HCT116 (cell line): Measurements from ENCODE around the gene CAB39. TPM values are rescaled to one million over a fixed set of nuclear protein-coding genes. Genes with fewer than 3 reads are reported as not detected.
A peak's percentile ranks its signal among the peaks of the same experiment; 100 is the strongest.

Source experiments
- ATAC-seq: fragments of 200-7000 bp; cut with Tn5 transposase; 2 replicates; pipeline ENCODE4 v1.9.1; 2020; ENCODE audit warnings: mild to moderate bottlenecking, moderate library complexity
- BruUV-seq: library from RNA; stranded (reverse); fragments of 400-500 nt; replicated peaks from 2 replicates; lab custom pipeline; 2021; lab: Mats Ljungman, UMichigan
- CTCF ChIA-PET: fragments of 300-600 bp; sonication (Branson Sonifier 250); formaldehyde crosslinking; loops from one replicate; lab custom pipeline; 2021; ENCODE audit warnings: antibody characterized with exemption; lab: Charles Lee
- POLR2A ChIA-PET: fragments of 300-600, 350-600 bp; sonication (Branson Sonifier 250); formaldehyde crosslinking; loops from one replicate; lab custom pipeline; 2021; ENCODE audit warnings: antibody characterized with exemption; lab: Charles Lee
- RAD21 ChIA-PET, 2 experiments: fragments of 300-600 bp; sonication (Branson Sonifier 250); formaldehyde crosslinking; loops; one replicate each; lab custom pipeline; 2023; ENCODE audit warnings: low total read pairs in 2 of 2; ENCODE audit not compliant: uncharacterized antibody in 2 of 2, unreplicated experiment in 2 of 2, low non-redundant PET in 1 of 2; lab: Charles Lee
- DNase-seq: peaks from one replicate; pipeline ENCODE4 v3.0.0-alpha.2; 2010; ENCODE audit warnings: low read depth, low spot score
- H2AFZ ChIP-seq: fragments of 200-600 bp; shearing (Covaris generic), sonication (generic); 2 replicates; pipeline ENCODE4 v1.6.1; 2017; ENCODE audit warnings: low read depth, mixed run types, mixed read lengths, antibody characterized with exemption, low read length; ENCODE audit not compliant: poor library complexity, severe bottlenecking
- H3K27ac ChIP-seq: 2 replicates; pipeline ENCODE4 v1.5.1; 2012; ENCODE audit warnings: low read depth, low read length
- H3K27me3 ChIP-seq: fragments of 200-600 bp; sonication (generic); 2 replicates; pipeline ENCODE4 v1.6.1; 2016; ENCODE audit warnings: mixed run types, low read length, mixed read lengths; ENCODE audit not compliant: insufficient read depth
- H3K36me3 ChIP-seq, 2 experiments: fragments of 200-500 bp in 1 of 2; fragments of 200-600 bp in 1 of 2; sonication (Bioruptor generic) in 1 of 2; sonication (generic) in 1 of 2; 2 replicates each; pipeline versions ENCODE4 v1.5.1 to v1.6.1; 2014 to 2016; ENCODE audit warnings: low read length in 2 of 2, inconsistent platforms in 1 of 2, mixed read lengths in 1 of 2, mixed run types in 1 of 2; ENCODE audit not compliant: insufficient read depth in 2 of 2, control insufficient read depth in 1 of 2
- H3K4me1 ChIP-seq, 2 experiments: fragments of 200-600 bp in 1 of 2; sonication (generic) in 1 of 2; 2 replicates each; pipeline versions ENCODE4 v1.5.1 to v1.6.1; 2012 to 2017; ENCODE audit warnings: low read length in 2 of 2, inconsistent platforms in 1 of 2, mild to moderate bottlenecking in 1 of 2, mixed read lengths in 1 of 2, mixed run types in 1 of 2, moderate library complexity in 1 of 2; ENCODE audit not compliant: insufficient read depth in 2 of 2, control insufficient read depth in 1 of 2
- H3K4me2 ChIP-seq: fragments of 200-600 bp; sonication (generic); 2 replicates; pipeline ENCODE4 v1.6.1; 2017; ENCODE audit warnings: mixed run types, low read length, mixed read lengths
- H3K4me3 ChIP-seq, 2 experiments: fragments of 200-600 bp in 1 of 2; sonication (generic) in 1 of 2; replicated peaks in 1 of 2; 2 replicates each; pipeline ENCODE4 v1.5.1; 2011 to 2016; ENCODE audit warnings: low read length in 2 of 2, control low read depth in 1 of 2, low read depth in 1 of 2, mild to moderate bottlenecking in 1 of 2, mixed read lengths in 1 of 2, mixed run types in 1 of 2
- H3K79me2 ChIP-seq: fragments of 200-600 bp; sonication (generic); 2 replicates; pipeline ENCODE4 v1.6.1; 2017; ENCODE audit warnings: mild to moderate bottlenecking, mixed run types, low read length, moderate library complexity, mixed read lengths; ENCODE audit not compliant: insufficient read depth
- H3K9ac ChIP-seq: fragments of 200-600 bp; sonication (generic); 2 replicates; pipeline ENCODE4 v1.6.1; 2016; ENCODE audit warnings: low read length, mixed read lengths
- H3K9me2 ChIP-seq: fragments of 200-600 bp; sonication (generic), shearing (Covaris generic); 2 replicates; pipeline ENCODE4 v1.6.1; 2017; ENCODE audit warnings: mixed run types, mild to moderate bottlenecking, moderate library complexity; ENCODE audit not compliant: insufficient read depth
- H3K9me3 ChIP-seq, 2 experiments: fragments of 200-500 bp in 1 of 2; fragments of 200-600 bp in 1 of 2; sonication (Bioruptor generic) in 1 of 2; sonication (generic) in 1 of 2; 2 replicates each; pipeline ENCODE4 v1.6.1; 2014 to 2017; ENCODE audit warnings: low read length in 2 of 2, mixed read lengths in 2 of 2, inconsistent platforms in 1 of 2, low read depth in 1 of 2, mild to moderate bottlenecking in 1 of 2, mixed run types in 1 of 2, moderate library complexity in 1 of 2; ENCODE audit not compliant: control insufficient read depth in 1 of 2, insufficient read depth in 1 of 2
- H4K20me1 ChIP-seq: fragments of 200-600 bp; sonication (generic), shearing (Covaris generic); 2 replicates; pipeline ENCODE4 v1.6.1; 2017; ENCODE audit warnings: mixed run types, mild to moderate bottlenecking, moderate library complexity; ENCODE audit not compliant: insufficient read depth
- CBX3 ChIP-seq: IDR thresholded peaks from 2 replicates; pipeline ENCODE4 v1.6.1; 2012; ENCODE audit warnings: low read depth
- FOSL1 ChIP-seq: IDR thresholded peaks from 2 replicates; pipeline ENCODE4 v1.6.1; 2012; ENCODE audit warnings: low read depth
- JUND ChIP-seq: IDR thresholded peaks from 2 replicates; pipeline ENCODE4 v1.6.1; 2012
- RAD21 ChIP-seq: IDR thresholded peaks from 2 replicates; pipeline ENCODE4 v1.6.1; 2012; ENCODE audit warnings: low read depth, mild to moderate bottlenecking
- YY1 ChIP-seq: IDR thresholded peaks from 2 replicates; pipeline ENCODE4 v1.6.1; 2011; ENCODE audit warnings: low read length, low read depth, moderate library complexity, mild to moderate bottlenecking; ENCODE audit not compliant: insufficient replicate concordance; ENCODE audit errors: extremely low read depth
- ZFX ChIP-seq: fragments of 450-650 bp; IDR thresholded peaks from 2 replicates; pipeline ENCODE4 v1.6.1; 2017
- intact Hi-C: fragments of 100-400 bp; cut with micrococcal nuclease; formaldehyde crosslinking; loops from 2 replicates; pipeline ENCODE4 v1.10.0; 2022
- total RNA-seq: library from RNA; stranded (reverse); gene quantifications from one replicate; pipeline ENCODE4 v1.2.1, GENCODE V29; 2021; ENCODE audit not compliant: unreplicated experiment
- TF ChIP-seq, protein P1 (sequence below): IDR thresholded peaks from 2 replicates; pipeline ENCODE4 v1.6.1; 2012
- TF ChIP-seq, protein P2 (sequence below): IDR thresholded peaks from 2 replicates; pipeline ENCODE4 v1.6.1; 2012; ENCODE audit warnings: low read depth
- TF ChIP-seq, protein P3 (sequence below): IDR thresholded peaks from 2 replicates; pipeline ENCODE4 v1.6.1; 2011; ENCODE audit warnings: mild to moderate bottlenecking, low read length, moderate library complexity; ENCODE audit not compliant: insufficient replicate concordance; ENCODE audit errors: extremely low read depth

Gene CAB39
- total RNA-seq, 1 experiment from 2014 or later = 63.6 TPM

DNA sequence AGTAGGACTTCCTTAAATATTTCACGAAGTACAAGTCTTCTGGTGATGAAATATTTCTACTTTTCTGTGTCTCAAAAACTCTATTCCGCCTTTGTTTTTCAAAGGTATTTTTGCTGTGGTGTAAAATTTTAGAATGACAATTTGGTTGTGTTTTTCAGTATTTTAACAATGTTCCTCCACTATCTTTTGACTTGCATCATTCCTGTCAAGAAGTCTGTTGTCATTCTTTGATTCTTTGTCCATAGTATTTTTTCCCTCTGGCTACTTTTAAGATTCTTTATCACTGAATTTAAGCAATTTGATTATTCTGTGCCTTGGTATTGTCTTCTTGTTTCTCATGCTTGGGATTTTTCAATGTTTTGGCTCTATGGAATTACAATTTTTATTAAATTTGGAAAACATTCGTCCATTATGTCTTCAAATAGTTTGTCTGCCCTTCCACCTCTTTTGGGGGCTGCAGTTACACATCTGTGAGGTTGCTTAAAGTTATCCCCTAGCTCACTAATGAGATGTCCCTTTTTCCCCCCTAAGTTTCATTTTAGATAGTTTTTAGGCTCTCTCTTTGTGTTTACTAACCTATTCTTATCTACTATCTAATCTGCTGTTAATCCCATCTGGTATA, 76.0 kb downstream of the CAB39 start:
- peaks cover 7 to 24% of the 10 kb centered on the region in 2 experiments; a peak in 1 of 4 replicates for H3K9me3 ChIP-seq
- no TSS peak for BruUV-seq
- H2AFZ ChIP-seq = no peak overlapping the region
- peaks cover 13 to 47% of the 10 kb centered on the region in 2 experiments for H3K4me1 ChIP-seq
- no peak for ATAC-seq
- no peak overlapping the region for H3K27ac ChIP-seq
- POLR2A ChIA-PET = no interaction called here
- TF ChIP-seq RAD21 (no peak), FOSL1 (no peak), YY1 (no peak), ZFX (no peak), JUND (no peak), CBX3 (peak; percentile 94)
- TF ChIP-seq, protein P1, sequence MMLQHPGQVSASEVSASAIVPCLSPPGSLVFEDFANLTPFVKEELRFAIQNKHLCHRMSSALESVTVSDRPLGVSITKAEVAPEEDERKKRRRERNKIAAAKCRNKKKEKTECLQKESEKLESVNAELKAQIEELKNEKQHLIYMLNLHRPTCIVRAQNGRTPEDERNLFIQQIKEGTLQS = no peak
- TF ChIP-seq, protein P2, sequence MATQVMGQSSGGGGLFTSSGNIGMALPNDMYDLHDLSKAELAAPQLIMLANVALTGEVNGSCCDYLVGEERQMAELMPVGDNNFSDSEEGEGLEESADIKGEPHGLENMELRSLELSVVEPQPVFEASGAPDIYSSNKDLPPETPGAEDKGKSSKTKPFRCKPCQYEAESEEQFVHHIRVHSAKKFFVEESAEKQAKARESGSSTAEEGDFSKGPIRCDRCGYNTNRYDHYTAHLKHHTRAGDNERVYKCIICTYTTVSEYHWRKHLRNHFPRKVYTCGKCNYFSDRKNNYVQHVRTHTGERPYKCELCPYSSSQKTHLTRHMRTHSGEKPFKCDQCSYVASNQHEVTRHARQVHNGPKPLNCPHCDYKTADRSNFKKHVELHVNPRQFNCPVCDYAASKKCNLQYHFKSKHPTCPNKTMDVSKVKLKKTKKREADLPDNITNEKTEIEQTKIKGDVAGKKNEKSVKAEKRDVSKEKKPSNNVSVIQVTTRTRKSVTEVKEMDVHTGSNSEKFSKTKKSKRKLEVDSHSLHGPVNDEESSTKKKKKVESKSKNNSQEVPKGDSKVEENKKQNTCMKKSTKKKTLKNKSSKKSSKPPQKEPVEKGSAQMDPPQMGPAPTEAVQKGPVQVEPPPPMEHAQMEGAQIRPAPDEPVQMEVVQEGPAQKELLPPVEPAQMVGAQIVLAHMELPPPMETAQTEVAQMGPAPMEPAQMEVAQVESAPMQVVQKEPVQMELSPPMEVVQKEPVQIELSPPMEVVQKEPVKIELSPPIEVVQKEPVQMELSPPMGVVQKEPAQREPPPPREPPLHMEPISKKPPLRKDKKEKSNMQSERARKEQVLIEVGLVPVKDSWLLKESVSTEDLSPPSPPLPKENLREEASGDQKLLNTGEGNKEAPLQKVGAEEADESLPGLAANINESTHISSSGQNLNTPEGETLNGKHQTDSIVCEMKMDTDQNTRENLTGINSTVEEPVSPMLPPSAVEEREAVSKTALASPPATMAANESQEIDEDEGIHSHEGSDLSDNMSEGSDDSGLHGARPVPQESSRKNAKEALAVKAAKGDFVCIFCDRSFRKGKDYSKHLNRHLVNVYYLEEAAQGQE = no peak
- TF ChIP-seq, protein P3, sequence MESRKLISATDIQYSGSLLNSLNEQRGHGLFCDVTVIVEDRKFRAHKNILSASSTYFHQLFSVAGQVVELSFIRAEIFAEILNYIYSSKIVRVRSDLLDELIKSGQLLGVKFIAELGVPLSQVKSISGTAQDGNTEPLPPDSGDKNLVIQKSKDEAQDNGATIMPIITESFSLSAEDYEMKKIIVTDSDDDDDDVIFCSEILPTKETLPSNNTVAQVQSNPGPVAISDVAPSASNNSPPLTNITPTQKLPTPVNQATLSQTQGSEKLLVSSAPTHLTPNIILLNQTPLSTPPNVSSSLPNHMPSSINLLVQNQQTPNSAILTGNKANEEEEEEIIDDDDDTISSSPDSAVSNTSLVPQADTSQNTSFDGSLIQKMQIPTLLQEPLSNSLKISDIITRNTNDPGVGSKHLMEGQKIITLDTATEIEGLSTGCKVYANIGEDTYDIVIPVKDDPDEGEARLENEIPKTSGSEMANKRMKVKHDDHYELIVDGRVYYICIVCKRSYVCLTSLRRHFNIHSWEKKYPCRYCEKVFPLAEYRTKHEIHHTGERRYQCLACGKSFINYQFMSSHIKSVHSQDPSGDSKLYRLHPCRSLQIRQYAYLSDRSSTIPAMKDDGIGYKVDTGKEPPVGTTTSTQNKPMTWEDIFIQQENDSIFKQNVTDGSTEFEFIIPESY = no peak
- TF ChIP-seq, all 23 proteins: peak for 1
- CTCF ChIA-PET = no interaction called here
- H3K9me2 ChIP-seq = no peaks in the 10 kb centered on the region
- intact Hi-C loops = no loop called here
- no peak overlapping the region for H3K4me2 ChIP-seq
- H4K20me1 ChIP-seq = no peaks in the 10 kb centered on the region
- no peak for DNase-seq
- H3K36me3 ChIP-seq = peaks cover 4 to 75% of the 10 kb centered on the region in 2 experiments
- H3K79me2 ChIP-seq = peaks cover 69% of the 10 kb centered on the region
- no peaks in the 10 kb centered on the region for H3K27me3 ChIP-seq
- RAD21 ChIA-PET = no interaction called here
- H3K4me3 ChIP-seq = no peak overlapping the region
- H3K9ac ChIP-seq = no peak overlapping the region
